Daoy (cell line): ENCODE data around the gene ZPR1. TPM values are rescaled to one million over a fixed set of nuclear protein-coding genes. Genes with fewer than 3 reads are reported as not detected.
"Not testable (repeated sequence)": the region's sequence is repeated elsewhere in the genome, so short reads cannot be mapped to it uniquely, and the experiment has no call there.

ENCODE experiments used
- DNase-seq: peaks from one replicate; pipeline ENCODE4 v3.0.0-alpha.2; 2015; ENCODE audit warnings: low read depth
- total RNA-seq: library from RNA; depleted of rRNA; stranded (reverse); fragments of >200 nt; shearing (Covaris generic); gene quantifications from 2 replicates; pipeline ENCODE4 v1.2.3, GENCODE V29; 2014; rRNA removed

Gene ZPR1, protein sequence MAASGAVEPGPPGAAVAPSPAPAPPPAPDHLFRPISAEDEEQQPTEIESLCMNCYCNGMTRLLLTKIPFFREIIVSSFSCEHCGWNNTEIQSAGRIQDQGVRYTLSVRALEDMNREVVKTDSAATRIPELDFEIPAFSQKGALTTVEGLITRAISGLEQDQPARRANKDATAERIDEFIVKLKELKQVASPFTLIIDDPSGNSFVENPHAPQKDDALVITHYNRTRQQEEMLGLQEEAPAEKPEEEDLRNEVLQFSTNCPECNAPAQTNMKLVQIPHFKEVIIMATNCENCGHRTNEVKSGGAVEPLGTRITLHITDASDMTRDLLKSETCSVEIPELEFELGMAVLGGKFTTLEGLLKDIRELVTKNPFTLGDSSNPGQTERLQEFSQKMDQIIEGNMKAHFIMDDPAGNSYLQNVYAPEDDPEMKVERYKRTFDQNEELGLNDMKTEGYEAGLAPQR
- 84.1 and 122 TPM in 2 replicates for total RNA-seq

DNA sequence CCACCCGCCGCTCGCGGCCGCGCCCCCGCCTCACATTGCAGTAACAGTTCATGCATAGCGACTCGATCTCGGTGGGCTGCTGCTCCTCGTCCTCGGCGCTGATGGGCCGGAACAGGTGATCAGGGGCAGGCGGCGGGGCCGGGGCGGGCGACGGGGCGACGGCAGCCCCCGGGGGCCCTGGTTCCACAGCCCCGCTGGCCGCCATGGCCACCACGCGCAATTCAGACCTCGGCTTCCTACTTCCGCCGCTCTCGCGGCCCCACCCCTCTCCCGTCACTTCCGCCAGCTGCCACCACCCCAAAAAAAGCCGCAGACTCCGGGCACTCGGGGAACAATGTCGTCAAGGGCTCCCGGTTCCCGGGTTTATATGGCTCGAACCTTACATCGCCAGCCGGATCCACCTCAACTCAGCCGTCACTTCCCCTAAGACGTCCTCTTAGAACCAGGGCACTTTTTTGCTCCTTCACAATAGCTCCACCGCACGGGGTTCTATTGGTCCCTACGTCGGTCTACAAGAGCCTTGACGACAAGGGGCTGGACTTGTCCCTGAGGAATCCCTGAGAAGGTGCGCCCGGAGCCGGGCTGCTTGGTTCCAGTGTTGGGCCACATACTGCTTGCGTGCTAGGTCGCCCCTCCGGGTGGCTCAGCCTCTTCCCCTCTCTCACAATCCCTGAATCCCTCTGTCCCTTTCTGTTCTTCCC is at the start of gene ZPR1:
ZPR1 (minus strand) TSS at position 238 of the 701 bp plus-strand sequence; CDS start at position 205, 33 bp downstream.
- DNase-seq: peak; percentile 76

DNA sequence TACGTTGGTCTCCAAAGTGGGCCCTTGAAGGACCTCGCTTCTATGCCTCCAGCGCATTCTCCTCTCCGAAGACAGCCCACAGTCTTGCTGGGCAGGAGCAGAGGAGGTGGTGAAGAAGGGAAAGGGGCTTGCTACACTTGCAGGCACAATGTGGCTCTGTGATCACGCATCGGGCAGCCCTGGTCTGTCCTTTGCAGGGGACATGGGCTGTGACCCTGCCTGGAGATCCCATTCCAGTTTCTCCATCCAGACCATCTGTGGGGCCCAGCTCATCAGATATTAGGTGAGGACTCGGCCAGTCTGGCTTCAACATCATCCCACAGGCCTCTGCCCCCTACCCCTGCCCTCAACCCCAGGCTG is 48.8 kb upstream of the ZPR1 start:
- DNase-seq: no peak

DNA sequence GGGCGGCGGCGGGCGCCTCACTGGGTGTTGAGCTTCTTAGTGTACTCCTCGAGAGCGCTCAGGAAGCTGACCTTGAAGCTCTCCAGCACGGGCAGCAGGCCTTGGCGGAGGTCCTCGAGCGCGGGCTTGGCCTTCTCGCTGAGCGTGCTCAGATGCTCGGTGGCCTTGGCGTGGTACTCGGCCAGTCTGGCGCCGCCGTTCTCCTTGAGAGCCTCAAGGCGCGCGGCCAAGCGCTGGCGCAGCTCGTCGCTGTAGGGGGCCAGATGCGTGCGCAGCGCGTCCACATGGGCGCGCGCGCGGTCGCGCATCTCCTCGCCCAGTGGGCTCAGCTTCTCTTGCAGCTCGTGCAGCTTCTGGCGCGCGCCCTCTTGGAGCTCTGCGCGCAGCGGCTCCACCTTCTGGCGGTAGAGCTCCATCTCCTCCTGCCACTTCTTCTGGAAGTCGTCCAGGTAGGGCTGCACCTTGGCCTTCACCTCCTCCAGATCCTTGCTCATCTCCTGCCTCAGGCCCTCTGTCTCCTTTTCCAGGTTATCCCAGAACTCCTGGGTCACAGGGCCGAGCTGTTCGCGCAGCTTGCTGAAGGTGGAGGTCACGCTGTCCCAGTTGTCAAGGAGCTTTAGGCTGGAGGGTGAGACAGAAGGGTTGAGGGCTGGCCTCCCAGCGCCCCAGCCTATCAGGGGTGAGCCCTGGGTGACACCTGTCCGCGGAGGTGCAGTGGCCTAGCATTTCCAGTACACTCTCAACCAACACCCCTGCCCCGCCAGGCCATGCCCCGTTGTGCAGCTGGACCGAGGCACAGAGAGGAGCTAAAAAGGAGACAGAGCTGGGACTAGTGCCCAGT is 48.2 kb upstream of the ZPR1 start:
- DNase-seq: peak; percentile 91

DNA sequence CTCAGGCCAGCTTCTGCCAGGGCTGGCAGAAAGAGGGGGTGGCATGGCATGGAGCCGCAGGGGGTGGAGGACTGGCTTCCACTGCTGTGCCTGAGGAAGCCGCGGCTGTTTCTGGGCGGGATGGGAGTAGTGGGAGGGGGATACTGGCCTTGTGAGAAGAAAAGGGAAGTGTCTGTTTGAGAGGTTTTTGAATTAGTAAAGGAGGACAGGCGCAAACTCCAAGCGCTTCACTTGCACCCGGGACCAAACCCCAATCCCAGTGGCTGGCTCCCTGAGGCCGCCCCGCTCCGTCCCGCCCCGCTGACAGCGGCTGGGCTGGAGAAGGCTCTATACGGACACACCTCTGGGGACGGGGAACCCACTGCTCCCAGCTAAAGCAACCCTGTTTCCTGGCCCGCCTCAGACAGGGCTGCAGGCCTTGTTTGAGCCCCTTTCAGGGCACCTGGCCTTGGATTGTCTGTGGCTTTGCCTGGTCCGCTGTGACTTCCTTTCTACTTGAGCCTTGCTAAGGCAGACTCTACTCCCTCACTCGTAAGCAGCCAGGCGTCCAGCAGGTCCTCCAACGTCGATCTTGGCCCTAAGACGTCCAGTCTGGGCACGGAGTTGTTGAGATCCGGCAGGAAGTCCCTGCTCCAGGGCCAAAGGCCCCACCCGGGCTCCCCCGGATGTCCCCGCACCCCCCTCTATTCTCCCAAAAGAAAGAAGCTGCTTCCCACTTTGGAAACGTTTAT is 47.4 kb upstream of the ZPR1 start:
- DNase-seq: no peak

DNA sequence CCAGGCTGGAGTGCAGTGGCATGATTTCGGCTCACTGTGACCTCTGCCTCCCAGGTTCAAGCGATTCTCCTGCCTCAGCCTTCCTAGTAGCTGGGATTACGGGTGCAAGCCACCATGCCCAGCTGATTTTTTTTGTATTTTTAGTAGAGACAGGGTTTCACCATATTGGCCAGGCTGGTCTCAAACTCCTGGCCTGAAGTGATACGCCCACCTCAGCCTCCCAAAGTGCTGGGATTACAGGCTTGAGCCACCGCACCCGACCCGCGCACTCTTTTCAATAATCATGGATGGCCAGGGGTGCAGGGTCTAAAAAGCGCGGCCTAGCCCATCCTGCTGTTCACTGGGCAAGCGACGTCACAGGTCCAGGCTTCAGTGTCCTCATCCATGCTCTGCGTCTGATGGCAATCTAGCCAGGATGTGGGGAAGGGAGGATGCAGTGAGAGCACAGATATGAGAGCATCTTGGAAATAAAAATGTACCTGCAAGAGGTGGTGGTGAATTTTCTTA is 46.8 kb upstream of the ZPR1 start:
- DNase-seq: not testable (repeated sequence)

DNA sequence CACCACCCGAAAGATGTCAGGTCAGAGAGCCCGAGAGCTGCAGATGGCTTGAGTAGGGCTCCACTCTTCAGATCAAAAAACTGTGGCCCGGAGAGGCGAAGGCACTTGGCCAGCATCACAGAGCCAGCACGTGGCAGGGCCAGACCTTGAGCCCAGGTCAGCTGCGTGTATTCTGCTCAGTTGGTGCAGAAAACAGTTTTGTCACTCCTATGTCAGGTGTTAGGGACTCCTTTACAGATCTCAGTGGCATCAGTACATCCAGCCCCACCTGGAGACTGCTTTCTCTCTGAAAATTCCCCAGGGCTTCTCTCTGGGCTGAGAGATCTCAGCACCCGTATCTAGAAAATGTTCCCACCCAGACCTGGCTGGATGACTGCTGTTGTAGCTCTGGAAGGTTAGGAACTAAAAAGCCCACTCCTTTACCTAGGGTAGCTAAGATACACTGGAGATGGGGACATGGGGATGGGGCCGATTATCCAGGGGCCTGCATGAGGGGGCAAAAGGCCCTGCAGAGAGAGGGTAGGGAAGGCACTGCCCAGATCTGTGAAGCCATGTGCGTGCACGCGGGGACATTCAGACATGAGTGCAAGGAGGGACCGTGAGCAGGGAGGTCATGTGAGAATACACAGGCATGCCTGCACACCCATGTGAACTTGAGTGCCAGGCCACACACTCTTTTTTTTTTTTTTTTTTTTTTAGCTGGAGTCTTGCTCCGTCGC is 46.2 kb upstream of the ZPR1 start:
- DNase-seq: no peak

DNA sequence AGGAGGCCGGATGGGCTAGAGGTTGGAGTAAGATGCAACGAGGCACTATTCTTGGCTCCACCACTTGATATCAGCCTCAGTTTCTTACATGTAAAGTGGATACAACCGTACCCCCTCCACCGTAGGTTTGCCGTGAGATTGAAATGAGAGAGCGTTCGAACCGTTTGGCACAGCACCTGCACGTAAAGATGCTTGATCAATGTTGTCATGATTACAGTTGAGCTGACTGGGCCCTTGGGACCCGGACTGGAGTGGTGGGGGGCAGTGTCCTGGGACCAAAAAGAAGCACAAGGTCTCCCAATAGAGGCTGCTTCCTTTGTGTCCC is 45.6 kb upstream of the ZPR1 start:
- DNase-seq: no peak

DNA sequence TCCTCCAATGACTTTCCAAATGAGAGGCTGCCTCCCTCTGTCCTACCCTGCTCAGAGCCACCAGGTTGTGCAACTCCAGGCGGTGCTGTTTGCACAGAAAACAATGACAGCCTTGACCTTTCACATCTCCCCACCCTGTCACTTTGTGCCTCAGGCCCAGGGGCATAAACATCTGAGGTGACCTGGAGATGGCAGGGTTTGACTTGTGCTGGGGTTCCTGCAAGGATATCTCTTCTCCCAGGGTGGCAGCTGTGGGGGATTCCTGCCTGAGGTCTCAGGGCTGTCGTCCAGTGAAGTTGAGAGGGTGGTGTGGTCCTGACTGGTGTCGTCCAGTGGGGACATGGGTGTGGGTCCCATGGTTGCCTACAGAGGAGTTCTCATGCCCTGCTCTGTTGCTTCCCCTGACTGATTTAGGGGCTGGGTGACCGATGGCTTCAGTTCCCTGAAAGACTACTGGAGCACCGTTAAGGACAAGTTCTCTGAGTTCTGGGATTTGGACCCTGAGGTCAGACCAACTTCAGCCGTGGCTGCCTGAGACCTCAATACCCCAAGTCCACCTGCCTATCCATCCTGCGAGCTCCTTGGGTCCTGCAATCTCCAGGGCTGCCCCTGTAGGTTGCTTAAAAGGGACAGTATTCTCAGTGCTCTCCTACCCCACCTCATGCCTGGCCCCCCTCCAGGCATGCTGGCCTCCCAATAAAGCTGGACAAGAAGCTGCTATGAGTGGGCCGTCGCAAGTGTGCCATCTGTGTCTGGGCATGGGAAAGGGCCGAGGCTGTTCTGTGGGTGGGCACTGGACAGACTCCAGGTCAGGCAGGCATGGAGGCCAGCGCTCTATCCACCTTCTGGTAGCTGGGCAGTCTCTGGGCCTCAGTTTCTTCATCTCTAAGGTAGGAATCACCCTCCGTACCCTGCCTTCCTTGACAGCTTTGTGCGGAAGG is 44.8 kb upstream of the ZPR1 start:
- DNase-seq: no peak

DNA sequence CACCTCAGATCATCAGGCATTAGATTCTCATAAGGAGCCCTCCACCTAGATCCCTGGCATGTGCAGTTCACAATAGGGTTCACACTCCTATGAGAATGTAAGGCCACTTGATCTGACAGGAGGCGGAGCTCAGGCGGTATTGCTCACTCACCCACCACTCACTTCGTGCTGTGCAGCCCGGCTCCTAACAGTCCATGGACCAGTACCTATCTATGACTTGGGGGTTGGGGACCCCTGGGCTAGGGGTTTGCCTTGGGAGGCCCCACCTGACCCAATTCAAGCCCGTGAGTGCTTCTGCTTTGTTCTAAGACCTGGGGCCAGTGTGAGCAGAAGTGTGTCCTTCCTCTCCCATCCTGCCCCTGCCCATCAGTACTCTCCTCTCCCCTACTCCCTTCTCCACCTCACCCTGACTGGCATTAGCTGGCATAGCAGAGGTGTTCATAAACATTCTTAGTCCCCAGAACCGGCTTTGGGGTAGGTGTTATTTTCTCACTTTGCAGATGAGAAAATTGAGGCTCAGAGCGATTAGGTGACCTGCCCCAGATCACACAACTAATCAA is 44.0 kb upstream of the ZPR1 start:
- DNase-seq: no peak

DNA sequence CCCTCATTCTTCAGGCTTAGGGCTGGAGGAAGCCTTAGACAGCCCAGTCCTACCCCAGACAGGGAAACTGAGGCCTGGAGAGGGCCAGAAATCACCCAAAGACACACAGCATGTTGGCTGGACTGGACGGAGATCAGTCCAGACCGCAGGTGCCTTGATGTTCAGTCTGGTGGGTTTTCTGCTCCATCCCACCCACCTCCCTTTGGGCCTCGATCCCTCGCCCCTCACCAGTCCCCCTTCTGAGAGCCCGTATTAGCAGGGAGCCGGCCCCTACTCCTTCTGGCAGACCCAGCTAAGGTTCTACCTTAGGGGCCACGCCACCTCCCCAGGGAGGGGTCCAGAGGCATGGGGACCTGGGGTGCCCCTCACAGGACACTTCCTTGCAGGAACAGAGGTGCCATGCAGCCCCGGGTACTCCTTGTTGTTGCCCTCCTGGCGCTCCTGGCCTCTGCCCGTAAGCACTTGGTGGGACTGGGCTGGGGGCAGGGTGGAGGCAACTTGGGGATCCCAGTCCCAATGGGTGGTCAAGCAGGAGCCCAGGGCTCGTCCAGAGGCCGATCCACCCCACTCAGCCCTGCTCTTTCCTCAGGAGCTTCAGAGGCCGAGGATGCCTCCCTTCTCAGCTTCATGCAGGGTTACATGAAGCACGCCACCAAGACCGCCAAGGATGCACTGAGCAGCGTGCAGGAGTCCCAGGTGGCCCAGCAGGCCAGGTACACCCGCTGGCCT is 42.5 kb upstream of the ZPR1 start:
- no peak for DNase-seq

DNA sequence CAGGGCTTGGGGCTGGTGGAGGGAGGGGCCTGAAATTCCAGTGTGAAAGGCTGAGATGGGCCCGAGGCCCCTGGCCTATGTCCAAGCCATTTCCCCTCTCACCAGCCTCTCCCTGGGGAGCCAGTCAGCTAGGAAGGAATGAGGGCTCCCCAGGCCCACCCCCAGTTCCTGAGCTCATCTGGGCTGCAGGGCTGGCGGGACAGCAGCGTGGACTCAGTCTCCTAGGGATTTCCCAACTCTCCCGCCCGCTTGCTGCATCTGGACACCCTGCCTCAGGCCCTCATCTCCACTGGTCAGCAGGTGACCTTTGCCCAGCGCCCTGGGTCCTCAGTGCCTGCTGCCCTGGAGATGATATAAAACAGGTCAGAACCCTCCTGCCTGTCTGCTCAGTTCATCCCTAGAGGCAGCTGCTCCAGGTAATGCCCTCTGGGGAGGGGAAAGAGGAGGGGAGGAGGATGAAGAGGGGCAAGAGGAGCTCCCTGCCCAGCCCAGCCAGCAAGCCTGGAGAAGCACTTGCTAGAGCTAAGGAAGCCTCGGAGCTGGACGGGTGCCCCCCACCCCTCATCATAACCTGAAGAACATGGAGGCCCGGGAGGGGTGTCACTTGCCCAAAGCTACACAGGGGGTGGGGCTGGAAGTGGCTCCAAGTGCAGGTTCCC is 41.8 kb upstream of the ZPR1 start, which contains the start of gene APOC3:
APOC3 (plus strand) TSS at position 383 of the 659 bp plus-strand sequence. CDS start 676 bp downstream, outside the sequence.
- DNase-seq: no peak

DNA sequence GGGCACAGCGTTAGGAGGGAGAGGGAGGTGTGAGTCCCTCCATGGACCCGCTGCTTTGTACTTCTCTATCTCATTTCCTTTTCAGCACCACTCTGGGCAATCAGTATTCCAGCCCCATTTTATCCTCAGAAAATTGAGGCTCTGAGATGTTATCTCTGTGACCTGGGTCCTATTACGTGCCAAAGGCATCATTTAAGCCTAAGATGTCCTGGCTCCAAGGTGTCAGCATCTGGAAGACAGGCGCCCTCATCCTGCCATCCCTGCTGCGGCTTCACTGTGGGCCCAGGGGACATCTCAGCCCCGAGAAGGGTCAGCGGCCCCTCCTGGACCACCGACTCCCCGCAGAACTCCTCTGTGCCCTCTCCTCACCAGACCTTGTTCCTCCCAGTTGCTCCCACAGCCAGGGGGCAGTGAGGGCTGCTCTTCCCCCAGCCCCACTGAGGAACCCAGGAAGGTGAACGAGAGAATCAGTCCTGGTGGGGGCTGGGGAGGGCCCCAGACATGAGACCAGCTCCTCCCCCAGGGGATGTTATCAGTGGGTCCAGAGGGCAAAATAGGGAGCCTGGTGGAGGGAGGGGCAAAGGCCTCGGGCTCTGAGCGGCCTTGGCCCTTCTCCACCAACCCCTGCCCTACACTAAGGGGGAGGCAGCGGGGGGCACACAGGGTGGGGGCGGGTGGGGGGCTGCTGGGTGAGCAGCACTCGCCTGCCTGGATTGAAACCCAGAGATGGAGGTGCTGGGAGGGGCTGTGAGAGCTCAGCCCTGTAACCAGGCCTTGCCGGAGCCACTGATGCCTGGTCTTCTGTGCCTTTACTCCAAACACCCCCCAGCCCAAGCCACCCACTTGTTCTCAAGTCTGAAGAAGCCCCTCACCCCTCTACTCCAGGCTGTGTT is 41.1 kb upstream of the ZPR1 start:
- no peak for DNase-seq

DNA sequence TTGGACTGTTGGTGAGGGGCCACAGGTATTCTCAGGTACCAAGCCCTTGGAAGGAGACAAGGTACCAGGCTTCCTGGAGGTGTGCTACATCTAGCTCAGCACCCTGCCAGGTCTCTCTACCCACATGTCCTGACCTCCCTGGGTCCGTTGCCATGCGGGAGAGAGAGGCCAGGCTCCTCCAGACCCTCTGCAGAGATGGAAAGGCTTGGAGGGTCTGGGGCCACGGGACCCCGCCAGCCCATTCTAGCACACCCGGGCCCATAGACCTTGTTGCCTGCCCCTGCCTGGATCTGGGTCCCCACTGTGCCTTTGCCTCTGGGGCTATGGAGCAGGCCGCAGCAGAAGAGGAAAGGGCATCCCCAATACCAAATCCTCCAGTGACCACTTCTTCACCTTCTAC is 39.6 kb upstream of the ZPR1 start:
- no peak for DNase-seq

DNA sequence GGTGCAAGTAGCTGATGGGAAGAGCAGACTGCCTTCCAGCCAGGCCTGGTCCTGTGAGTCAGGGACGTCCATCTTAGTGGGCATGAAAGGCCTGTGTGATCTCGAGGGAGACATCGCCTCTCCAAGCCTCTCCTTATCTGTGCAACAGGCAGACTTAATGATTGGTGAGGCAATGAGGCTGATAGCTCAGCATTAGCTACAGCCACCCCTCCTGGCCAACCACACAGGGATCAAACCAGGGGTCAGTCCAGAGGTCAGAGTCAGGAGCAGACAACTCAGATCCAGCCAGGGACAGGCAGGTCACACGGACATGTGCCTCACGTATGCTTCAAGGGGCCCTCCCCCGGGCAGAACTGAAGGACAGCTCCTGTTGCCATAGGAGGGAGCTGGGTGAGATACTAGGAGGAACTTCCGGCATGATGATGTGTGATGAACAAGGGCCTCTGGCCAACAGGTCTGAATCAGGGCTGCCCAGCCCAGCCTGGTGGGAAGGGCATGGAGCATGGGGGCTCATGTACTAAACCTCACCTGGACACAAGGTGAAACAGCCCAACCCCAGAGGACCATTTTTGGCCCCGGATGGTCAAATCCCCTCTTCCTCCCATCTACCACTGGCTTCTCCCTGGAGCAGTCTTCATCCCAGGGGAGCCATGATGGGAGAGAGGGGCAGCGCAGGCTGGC is 39.1 kb upstream of the ZPR1 start:
- DNase-seq: no peak

DNA sequence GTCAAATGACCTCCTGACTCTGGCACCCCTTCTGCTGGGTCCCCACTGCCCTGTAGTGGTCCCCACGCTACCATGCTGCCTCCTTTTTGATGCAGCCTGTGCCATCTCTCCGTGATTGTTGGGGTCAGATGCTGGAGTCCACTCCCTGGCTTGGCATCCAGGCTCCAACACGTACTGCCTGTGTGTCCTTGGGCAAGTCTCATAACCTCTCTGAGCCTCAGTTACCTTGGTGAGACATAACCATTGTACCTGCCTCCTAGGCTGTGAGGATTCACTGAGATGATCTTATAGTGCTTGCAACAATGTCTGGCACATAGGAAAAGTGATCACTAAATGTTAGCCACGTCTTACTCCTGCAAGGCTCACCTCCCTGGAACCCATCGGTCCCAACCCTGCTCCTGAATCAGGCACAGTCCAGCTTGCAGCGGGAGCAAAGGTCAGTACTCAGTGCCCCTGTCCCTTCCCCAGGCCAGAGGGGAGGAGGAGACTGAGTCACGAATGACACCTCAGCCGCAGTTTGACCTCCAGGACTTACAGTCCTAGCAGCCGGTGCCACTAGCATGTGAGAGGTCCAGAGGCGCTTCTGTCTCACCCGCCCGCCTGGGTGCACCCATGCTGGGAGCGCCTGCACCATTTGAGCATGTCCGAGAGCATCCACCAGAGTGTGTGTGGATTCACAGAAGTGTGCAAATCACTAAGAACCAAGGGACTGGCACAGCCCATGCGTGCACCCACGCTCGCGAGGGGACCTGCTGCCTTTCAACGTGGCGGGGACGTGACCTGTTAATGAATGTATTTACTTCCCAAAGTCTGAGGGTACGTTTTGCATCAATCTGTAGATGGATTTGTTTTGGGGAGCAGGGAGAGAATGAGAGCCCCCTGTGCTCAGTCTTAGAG is 38.3 kb upstream of the ZPR1 start:
- no peak for DNase-seq
